Peyer's patch (tissue), 4 donors: ENCODE results near the gene GPX3. TPM values are rescaled to one million over a fixed set of nuclear protein-coding genes. Genes with fewer than 3 reads are reported as not detected.

Experiments
- DNase-seq, 3 donors: peaks; one replicate each; pipeline ENCODE4 v3.0.0-alpha.2; 2017 to 2019
- H3K27ac ChIP-seq, 4 donors: fragments of 200-600 bp; sonication (generic); one replicate each; pipeline ENCODE4 v1.5.1; 2016 to 2019
- H3K27me3 ChIP-seq, 2 donors: fragments of 200-600 bp; sonication (generic); one replicate each; pipeline ENCODE4 v1.5.1; 2019
- H3K36me3 ChIP-seq, 3 donors: fragments of 200-600 bp; sonication (generic); one replicate each; pipeline ENCODE4 v1.5.1; 2016 to 2019
- H3K4me1 ChIP-seq, 4 donors: fragments of 200-600 bp; sonication (generic); one replicate each; pipeline ENCODE4 v1.5.1; 2016 to 2019
- H3K4me3 ChIP-seq, 4 donors: fragments of 200-600 bp; sonication (generic); 1 replicate in 3 of 4; 2 replicates in 1 of 4; pipeline ENCODE4 v1.5.1; 2016 to 2019; ENCODE audit warnings: mild to moderate bottlenecking in 1 of 4
- H3K9me3 ChIP-seq, 4 donors: fragments of 200-600 bp; sonication (generic); one replicate each; pipeline ENCODE4 v1.5.1; 2016 to 2019; ENCODE audit warnings: mild to moderate bottlenecking in 1 of 4
- POLR2A ChIP-seq, 2 donors: fragments of 450-650 bp; IDR thresholded peaks; one replicate each; pipeline ENCODE4 v1.5.1; 2017; ENCODE audit warnings: antibody characterized with exemption in 2 of 2, mild to moderate bottlenecking in 2 of 2, moderate library complexity in 2 of 2
- total RNA-seq, 4 donors: library from RNA; depleted of rRNA; stranded (reverse); fragments of >200 nt; gene quantifications; one replicate each; pipeline ENCODE4 v1.1.0, GENCODE V29; 2016
- TF ChIP-seq, protein P1 (sequence below), 6 experiments: fragments of 450-650 bp in 4 of 6; fragments of 200-600 bp in 2 of 6; sonication (generic) in 1 of 6; IDR thresholded peaks; one replicate each; pipeline ENCODE4 v1.5.1; 2017 to 2019; ENCODE audit warnings: antibody characterized with exemption in 6 of 6, mild to moderate bottlenecking in 3 of 6, moderate library complexity in 1 of 6

Gene GPX3
- total RNA-seq, 4 donors from 2014 or later, result 143 to 690 (median 479) TPM

DNA sequence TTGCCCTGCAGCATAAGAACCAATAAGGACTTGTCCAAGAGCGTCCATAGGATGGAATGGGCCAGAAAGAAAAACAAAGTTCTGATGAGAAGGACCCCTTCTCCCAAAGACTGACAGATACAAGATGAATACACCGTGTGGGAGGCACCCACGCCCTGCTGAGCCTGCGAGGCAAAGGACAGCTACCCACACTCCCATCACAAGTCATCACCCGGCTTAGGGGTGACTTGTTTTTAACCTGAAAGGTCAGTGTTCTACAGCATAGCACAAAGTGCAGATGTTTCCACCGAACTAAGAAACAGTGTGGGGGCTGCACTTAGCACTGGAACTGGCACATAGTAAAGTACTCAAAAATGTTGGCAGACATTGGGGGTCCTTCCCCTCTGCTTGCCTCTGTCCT lies 46.5 kb downstream of the GPX3 start:
- Histone ChIP-seq H3K4me3 (no peak overlapping the region), H3K36me3 (peaks cover 0 to 37% (median 0%) of the 10 kb centered on the region in 3 donors), H3K4me1 (peaks cover 14 to 87% (median 32%) of the 10 kb centered on the region in 4 donors), H3K9me3 (no peaks in the 10 kb centered on the region), H3K27me3 (no peaks in the 10 kb centered on the region), H3K27ac (peak overlapping the region in 1 of 4 donors; percentile 33)
- TF ChIP-seq, protein P1, sequence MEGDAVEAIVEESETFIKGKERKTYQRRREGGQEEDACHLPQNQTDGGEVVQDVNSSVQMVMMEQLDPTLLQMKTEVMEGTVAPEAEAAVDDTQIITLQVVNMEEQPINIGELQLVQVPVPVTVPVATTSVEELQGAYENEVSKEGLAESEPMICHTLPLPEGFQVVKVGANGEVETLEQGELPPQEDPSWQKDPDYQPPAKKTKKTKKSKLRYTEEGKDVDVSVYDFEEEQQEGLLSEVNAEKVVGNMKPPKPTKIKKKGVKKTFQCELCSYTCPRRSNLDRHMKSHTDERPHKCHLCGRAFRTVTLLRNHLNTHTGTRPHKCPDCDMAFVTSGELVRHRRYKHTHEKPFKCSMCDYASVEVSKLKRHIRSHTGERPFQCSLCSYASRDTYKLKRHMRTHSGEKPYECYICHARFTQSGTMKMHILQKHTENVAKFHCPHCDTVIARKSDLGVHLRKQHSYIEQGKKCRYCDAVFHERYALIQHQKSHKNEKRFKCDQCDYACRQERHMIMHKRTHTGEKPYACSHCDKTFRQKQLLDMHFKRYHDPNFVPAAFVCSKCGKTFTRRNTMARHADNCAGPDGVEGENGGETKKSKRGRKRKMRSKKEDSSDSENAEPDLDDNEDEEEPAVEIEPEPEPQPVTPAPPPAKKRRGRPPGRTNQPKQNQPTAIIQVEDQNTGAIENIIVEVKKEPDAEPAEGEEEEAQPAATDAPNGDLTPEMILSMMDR (IDR thresholded peaks at IDR 0.05), result no peak
- TF ChIP-seq POLR2A (IDR thresholded peaks at IDR 0.05), result no peak
- no peak for DNase-seq

DNA sequence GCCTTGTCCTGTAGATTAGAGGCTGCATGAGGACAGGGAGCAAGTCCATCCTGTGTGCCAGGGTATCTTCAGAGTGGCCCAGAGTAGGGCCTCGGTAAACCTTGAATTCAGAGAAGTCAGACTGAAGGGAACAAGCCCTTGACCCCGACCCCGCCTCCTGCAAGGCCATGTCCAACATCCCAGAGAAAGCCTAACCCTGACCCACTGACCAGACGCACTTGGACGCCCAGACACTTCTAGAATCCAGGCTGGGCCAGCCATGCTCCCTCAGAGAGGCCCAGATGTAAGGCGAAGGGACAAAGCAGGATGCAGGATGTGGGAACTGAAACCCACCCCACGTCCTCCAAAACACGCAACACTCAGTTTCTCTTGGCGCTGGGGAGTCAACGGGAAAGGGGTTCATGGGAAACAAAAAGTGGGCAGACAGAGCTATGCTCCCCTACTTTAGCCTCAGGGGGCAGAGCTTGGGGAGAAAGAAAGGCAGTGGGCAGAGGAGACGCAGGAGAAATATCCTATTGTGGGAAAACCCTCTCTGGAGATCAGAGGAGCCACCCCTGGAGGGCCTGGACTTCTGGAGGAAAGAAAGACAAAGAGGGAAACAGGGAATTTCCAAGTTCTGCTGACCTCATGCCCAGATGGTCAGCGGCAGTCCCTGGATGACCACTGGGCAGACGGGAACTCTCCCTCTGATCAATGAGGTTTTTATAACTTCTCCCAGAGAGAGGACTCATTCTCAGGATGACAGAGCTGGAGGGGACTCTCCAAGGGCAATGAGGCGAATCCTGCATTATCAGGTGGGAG lies 47.4 kb downstream of the GPX3 start:
- H3K4me1 ChIP-seq, result peaks cover 16 to 87% (median 32%) of the 10 kb centered on the region in 4 donors
- peaks cover 0 to 32% (median 0%) of the 10 kb centered on the region in 3 donors for H3K36me3 ChIP-seq
- H3K27me3 ChIP-seq, result no peaks in the 10 kb centered on the region
- TF ChIP-seq, protein P1 (IDR thresholded peaks at IDR 0.05), result no peak
- no peak for TF ChIP-seq POLR2A (IDR thresholded peaks at IDR 0.05)
- no peak for DNase-seq
- H3K4me3 ChIP-seq, result no peak overlapping the region
- no peaks in the 10 kb centered on the region for H3K9me3 ChIP-seq
- H3K27ac ChIP-seq, result peak overlapping the region; percentile 31 to 68 (median 44)

DNA sequence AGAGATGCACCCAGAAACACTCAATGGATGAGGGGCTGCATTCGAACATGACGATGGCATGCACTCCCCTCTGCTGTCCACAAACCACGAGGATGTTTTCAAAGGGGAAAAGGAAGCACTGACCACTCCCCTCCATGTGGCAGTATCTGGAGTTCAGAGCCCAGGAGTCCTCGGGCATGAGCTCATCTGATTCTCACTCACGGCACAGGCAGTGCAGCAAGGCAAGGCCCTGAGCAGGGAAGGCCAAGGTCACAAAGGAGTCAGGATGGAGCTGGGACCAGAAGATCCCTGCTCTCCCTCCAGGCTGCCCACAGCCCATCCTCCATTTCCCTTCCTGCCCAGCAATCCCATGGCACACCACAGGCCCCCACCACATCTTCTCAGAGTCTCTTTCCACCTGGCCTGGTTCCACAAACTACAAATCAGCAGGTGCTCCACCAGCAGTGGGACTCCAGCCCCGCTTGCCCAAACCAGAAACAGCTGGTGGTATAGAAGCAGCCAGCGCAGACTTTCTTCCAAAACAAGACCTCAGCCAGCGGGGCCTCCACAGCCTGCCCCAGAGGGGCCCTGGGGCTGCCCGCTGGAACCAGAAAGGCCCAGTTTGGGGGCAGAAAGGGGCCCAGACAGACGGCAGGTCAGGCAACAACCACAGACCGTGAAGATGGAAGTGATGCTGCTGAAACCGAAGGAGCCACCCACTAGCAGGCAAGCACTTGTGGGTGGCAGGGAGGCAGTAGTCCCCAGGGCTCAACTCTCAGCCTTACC lies 48.2 kb downstream of the GPX3 start:
- Histone ChIP-seq H3K36me3 (peaks cover 0 to 25% (median 0%) of the 10 kb centered on the region in 3 donors), H3K27ac (peak overlapping the region; percentile 31 to 68 (median 44)), H3K4me3 (no peak overlapping the region), H3K9me3 (no peaks in the 10 kb centered on the region), H3K4me1 (peaks cover 11 to 83% (median 31%) of the 10 kb centered on the region in 4 donors), H3K27me3 (no peaks in the 10 kb centered on the region)
- DNase-seq, result peak in 1 of 3 donors; percentile 62
- TF ChIP-seq, protein P1 (IDR thresholded peaks at IDR 0.05), result no peak
- no peak for TF ChIP-seq POLR2A (IDR thresholded peaks at IDR 0.05)

DNA sequence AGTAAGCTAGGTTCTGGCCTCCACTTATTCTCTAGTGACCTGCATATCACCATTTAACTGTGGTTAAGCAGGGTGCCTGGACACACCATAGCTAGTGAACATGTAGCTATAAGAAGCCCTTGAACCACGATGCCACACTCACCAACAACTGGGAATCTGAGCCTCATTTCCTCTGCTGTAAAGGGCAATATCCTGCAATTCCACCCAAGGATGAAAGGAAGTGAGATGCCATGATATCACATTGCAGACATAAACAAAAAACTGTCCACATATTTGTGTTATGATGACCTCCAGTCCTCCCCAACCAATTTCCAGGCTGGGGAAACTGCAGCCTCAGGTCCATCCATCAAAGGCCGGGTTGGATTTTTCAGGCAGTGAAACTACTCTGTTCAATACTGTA lies 50.1 kb downstream of the GPX3 start:
- H3K4me1 ChIP-seq, result peaks cover 7 to 76% (median 28%) of the 10 kb centered on the region in 4 donors
- no peak for DNase-seq
- TF ChIP-seq, protein P1 (IDR thresholded peaks at IDR 0.05), result no peak
- TF ChIP-seq POLR2A (IDR thresholded peaks at IDR 0.05), result no peak

DNA sequence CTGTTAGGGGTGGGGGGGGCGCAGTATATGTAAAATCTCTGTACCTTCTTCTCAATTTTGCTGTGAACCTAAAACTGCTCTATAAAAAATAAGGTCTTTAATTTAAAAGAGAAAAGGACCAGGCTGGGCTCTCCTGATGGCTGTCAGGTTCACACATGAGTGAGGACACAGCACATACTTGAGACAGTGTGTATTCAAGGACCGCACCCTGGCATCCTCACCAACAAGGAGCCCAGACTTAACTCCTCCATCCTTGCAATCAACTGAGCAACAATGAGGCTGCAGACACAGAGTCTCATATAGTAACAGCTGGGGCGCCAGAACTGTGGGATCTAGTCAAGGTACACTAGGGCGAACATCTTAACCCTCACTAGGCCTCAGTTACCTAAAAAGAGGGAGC lies 50.6 kb downstream of the GPX3 start:
- peaks cover 0 to 17% (median 0%) of the 10 kb centered on the region in 3 donors for H3K36me3 ChIP-seq

More for the DNA sequence above, 50.1 kb downstream of the GPX3 start:
- H3K27ac ChIP-seq, result peak overlapping the region in 1 of 4 donors; percentile 15
- no peak overlapping the region for H3K4me3 ChIP-seq
- peaks cover 0 to 17% (median 0%) of the 10 kb centered on the region in 3 donors for H3K36me3 ChIP-seq
- no peaks in the 10 kb centered on the region for H3K9me3 ChIP-seq
- no peaks in the 10 kb centered on the region for H3K27me3 ChIP-seq

More for the DNA sequence above, 50.6 kb downstream of the GPX3 start:
- Histone ChIP-seq H3K27me3 (no peaks in the 10 kb centered on the region), H3K4me1 (peaks cover 7 to 80% (median 32%) of the 10 kb centered on the region in 4 donors), H3K9me3 (no peaks in the 10 kb centered on the region), H3K4me3 (no peak overlapping the region), H3K27ac (peak overlapping the region in 1 of 4 donors; percentile 85)
- no peak for TF ChIP-seq POLR2A (IDR thresholded peaks at IDR 0.05)
- TF ChIP-seq, protein P1 (IDR thresholded peaks at IDR 0.05), result no peak
- no peak for DNase-seq
